ENCODE measurements around the gene DEDD2.

Gene DEDD2

DNA sequence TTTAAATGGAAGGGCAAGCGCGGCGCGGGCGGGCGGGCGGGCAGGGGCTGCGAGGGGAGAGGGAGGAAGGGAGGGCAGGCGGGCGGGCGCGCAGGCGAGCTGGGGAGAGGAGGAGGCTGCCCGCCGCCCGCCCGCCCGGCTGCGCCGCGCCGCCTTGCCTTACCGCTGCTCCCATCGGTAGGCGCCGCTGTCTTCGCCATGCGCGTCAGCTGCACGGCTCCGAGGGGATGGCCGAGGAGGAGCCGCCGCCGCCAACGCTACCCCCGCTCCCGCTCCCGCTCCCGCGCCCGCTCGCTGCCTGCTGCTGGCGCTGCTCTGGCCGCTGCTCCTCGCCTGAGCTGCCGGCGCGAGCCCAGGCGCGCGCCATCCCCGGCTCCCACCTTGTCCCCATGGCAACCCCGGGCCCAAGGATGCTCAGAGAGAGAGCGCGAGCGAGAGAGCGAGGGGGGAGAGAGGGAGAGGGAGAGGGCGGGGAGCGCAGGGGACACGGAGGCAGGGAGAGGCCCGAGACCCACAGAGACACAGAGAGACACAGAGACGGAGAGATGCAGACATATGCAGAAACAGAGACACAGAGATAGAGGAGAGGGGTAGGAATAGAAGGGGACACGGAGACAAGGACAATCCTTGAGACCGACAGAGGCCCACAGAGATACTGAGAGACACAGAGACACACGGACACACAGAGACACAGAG, 40.3 kb downstream of the DEDD2 start:
- Histone ChIP-seq H3K4me2 (ENCODE audit: insufficient read depth, low read length) (peak overlapping the region; percentile 84), H2AFZ (ENCODE audit: low read depth, low read length) (peak overlapping the region; percentile 62), H3K9me3 (ENCODE audit: insufficient read depth, low read length, severe bottlenecking) (no peaks in the 10 kb centered on the region), H3K36me3 (ENCODE audit: insufficient read depth, low read length) (no peaks in the 10 kb centered on the region), H3K4me1 (ENCODE audit: insufficient read depth, low read length) (peaks cover 20% of the 10 kb centered on the region), H3K4me3 (ENCODE audit: low read depth in 1 of 2, low read length in 2 of 2) (peak overlapping the region; percentile 7 to 54; a peak in 3 of 4 replicates), H4K20me1 (ENCODE audit: insufficient read depth, low read length) (0 out of 2 replicates have a peak, but pooled peaks cover 3% of the 10 kb centered on the region), H3K27ac (ENCODE audit: low read length) (no peak overlapping the region), H3K27me3 (ENCODE audit: insufficient read depth, low read length, poor library complexity) (peaks cover 54% of the 10 kb centered on the region), H3K9ac (ENCODE audit: low read depth, low read length) (peak overlapping the region; percentile 48; the same call in 1 of the 2 replicates), H3K79me2 (ENCODE audit: insufficient read depth, low read length) (no peaks in the 10 kb centered on the region)
- DNase-seq (peak; percentile 83), ATAC-seq (ENCODE audit: insufficient read depth, low read depth) (peak; percentile 96)
- peak; percentile 93 for TF ChIP-seq EZH2 (IDR thresholded peaks at IDR 0.05; ENCODE audit: borderline replicate concordance, low read depth, low read length, severe bottlenecking)
- TF ChIP-seq, protein P1, sequence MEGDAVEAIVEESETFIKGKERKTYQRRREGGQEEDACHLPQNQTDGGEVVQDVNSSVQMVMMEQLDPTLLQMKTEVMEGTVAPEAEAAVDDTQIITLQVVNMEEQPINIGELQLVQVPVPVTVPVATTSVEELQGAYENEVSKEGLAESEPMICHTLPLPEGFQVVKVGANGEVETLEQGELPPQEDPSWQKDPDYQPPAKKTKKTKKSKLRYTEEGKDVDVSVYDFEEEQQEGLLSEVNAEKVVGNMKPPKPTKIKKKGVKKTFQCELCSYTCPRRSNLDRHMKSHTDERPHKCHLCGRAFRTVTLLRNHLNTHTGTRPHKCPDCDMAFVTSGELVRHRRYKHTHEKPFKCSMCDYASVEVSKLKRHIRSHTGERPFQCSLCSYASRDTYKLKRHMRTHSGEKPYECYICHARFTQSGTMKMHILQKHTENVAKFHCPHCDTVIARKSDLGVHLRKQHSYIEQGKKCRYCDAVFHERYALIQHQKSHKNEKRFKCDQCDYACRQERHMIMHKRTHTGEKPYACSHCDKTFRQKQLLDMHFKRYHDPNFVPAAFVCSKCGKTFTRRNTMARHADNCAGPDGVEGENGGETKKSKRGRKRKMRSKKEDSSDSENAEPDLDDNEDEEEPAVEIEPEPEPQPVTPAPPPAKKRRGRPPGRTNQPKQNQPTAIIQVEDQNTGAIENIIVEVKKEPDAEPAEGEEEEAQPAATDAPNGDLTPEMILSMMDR (IDR thresholded peaks at IDR 0.05; ENCODE audit: borderline replicate concordance, extremely low read depth, low read length, poor library complexity, severe bottlenecking), result peak; percentile 65

DNA sequence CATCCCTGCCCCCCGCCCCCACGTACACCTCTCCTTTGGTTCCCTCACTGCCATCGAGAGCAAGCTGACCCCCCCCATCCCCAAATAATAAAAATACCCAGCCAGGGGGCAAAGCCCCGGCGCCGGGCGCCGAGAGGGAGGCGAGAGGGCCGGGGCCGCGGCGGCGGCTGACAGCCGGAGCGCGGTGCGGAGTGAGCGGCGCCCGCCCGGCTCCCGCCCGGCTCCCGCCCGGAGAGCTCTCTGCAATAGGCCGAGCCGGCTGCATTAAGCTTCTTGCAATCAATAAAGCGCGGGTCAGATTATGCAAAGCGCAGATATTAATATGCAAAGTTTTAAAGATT, 40.9 kb downstream of the DEDD2 start:
- Histone ChIP-seq H4K20me1 (ENCODE audit: insufficient read depth, low read length) (0 out of 2 replicates have a peak, but pooled peaks cover 3% of the 10 kb centered on the region), H3K9me3 (ENCODE audit: insufficient read depth, low read length, severe bottlenecking) (no peaks in the 10 kb centered on the region), H3K9ac (ENCODE audit: low read depth, low read length) (peak overlapping the region; percentile 48; the same call in 1 of the 2 replicates), H3K4me2 (ENCODE audit: insufficient read depth, low read length) (peak overlapping the region; percentile 84), H3K36me3 (ENCODE audit: insufficient read depth, low read length) (no peaks in the 10 kb centered on the region), H3K4me3 (ENCODE audit: low read depth in 1 of 2, low read length in 2 of 2) (peak overlapping the region in 1 of 2 experiments; percentile 54; a peak in 2 of 4 replicates), H3K79me2 (ENCODE audit: insufficient read depth, low read length) (no peaks in the 10 kb centered on the region), H3K27ac (ENCODE audit: low read length) (no peak overlapping the region), H2AFZ (ENCODE audit: low read depth, low read length) (peak overlapping the region; percentile 46), H3K4me1 (ENCODE audit: insufficient read depth, low read length) (peaks cover 20% of the 10 kb centered on the region), H3K27me3 (ENCODE audit: insufficient read depth, low read length, poor library complexity) (peaks cover 54% of the 10 kb centered on the region)
- ATAC-seq (ENCODE audit: insufficient read depth, low read depth) (peak; percentile 56), DNase-seq (no peak)
- TF ChIP-seq, protein P1 (IDR thresholded peaks at IDR 0.05; ENCODE audit: borderline replicate concordance, extremely low read depth, low read length, poor library complexity, severe bottlenecking), result no peak
- no peak for TF ChIP-seq EZH2 (IDR thresholded peaks at IDR 0.05; ENCODE audit: borderline replicate concordance, low read depth, low read length, severe bottlenecking)

DNA sequence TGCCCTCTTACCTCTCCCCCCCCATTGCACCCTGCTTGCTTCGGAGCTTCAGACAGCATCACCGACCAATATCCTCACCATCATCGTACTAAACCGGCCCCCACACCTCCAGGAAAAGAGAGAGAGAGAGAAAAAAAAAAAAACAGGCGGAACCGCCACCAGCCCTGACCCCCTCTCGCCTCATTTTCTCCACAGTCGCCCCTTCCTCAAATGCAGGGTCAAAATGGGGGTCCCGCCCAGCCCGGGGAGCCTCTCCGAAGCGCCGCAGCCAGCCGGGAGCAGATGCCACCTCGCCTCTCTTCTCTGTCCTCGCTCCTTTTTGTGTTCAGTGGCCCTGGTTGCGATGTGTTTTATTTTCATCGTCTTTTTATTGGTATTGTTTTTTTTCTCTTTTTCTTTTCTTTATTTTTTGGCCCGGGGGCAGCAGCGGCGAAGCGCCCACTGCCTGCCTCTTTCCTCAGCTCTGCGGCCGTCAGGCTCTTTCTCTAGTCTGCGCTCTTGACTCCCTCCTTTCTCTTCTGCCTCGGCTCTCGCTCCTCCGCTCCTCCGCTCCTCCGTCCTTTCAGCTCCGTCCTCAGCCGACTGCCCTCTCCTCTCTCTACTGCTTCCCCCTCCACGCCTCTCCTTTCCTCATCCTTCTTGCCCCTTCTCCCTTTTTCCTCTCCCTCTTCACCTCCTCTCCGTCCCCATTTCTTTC, 41.4 kb downstream of the DEDD2 start:
- Histone ChIP-seq H3K9me3 (ENCODE audit: insufficient read depth, low read length, severe bottlenecking) (no peaks in the 10 kb centered on the region), H3K36me3 (ENCODE audit: insufficient read depth, low read length) (no peaks in the 10 kb centered on the region), H3K4me2 (ENCODE audit: insufficient read depth, low read length) (peak overlapping the region; percentile 84), H4K20me1 (ENCODE audit: insufficient read depth, low read length) (0 out of 2 replicates have a peak, but pooled peaks cover 3% of the 10 kb centered on the region), H3K4me3 (ENCODE audit: low read depth in 1 of 2, low read length in 2 of 2) (peak overlapping the region in 1 of 2 experiments; percentile 54; a peak in 2 of 4 replicates), H3K79me2 (ENCODE audit: insufficient read depth, low read length) (no peaks in the 10 kb centered on the region), H3K4me1 (ENCODE audit: insufficient read depth, low read length) (peaks cover 20% of the 10 kb centered on the region), H2AFZ (ENCODE audit: low read depth, low read length) (peak overlapping the region; percentile 46; the same call in 1 of the 2 replicates), H3K9ac (ENCODE audit: low read depth, low read length) (peak overlapping the region; percentile 48; the same call in 1 of the 2 replicates), H3K27ac (ENCODE audit: low read length) (no peak overlapping the region), H3K27me3 (ENCODE audit: insufficient read depth, low read length, poor library complexity) (peaks cover 54% of the 10 kb centered on the region)
- DNase-seq (no peak), ATAC-seq (ENCODE audit: insufficient read depth, low read depth) (no peak)
- TF ChIP-seq, protein P1 (IDR thresholded peaks at IDR 0.05; ENCODE audit: borderline replicate concordance, extremely low read depth, low read length, poor library complexity, severe bottlenecking), result no peak
- TF ChIP-seq EZH2 (IDR thresholded peaks at IDR 0.05; ENCODE audit: borderline replicate concordance, low read depth, low read length, severe bottlenecking), result peak; percentile 89

All from DND-41 (cell line).